SK-N-SH (cell line): ENCODE data around the gene ABCA6. TPM values are rescaled to one million over a fixed set of nuclear protein-coding genes. Genes with fewer than 3 reads are reported as not detected.

ENCODE experiments used
- CTCF ChIA-PET: fragments of 300-600, 350-600 bp; formaldehyde crosslinking; extraction: SDS; loops from one replicate; lab custom pipeline; 2021; lab: Yijun Ruan, JAX
- POLR2A ChIA-PET: fragments of 350-600 bp; sonication (Branson Sonifier 250); formaldehyde crosslinking; extraction: SDS; loops from one replicate; lab custom pipeline; 2020; ENCODE audit warnings: antibody characterized with exemption, inconsistent platforms; lab: Yijun Ruan, JAX
- DNase-seq: peaks from one replicate; pipeline ENCODE4 v3.0.0; 2012
- H2AFZ ChIP-seq: fragments of 200-600 bp; sonication (generic); 2 replicates; pipeline ENCODE4 v1.8.1; 2016; ENCODE audit warnings: antibody characterized with exemption, mild to moderate bottlenecking, low read depth
- H3F3A ChIP-seq: fragments of 200-600 bp; sonication (generic); replicated peaks from 2 replicates; pipeline ENCODE3; 2016; ENCODE audit warnings: antibody characterized with exemption, mild to moderate bottlenecking; ENCODE audit not compliant: insufficient read depth
- H3K27ac ChIP-seq, 2 experiments: fragments of 200-500 bp in 1 of 2; fragments of 200-600 bp in 1 of 2; sonication (Bioruptor generic) in 1 of 2; sonication (generic), shearing (Covaris generic) in 1 of 2; 2 replicates each; pipeline versions ENCODE4 v1.5.1 to v1.6.1; 2014 to 2016; ENCODE audit warnings: low read depth in 2 of 2, inconsistent platforms in 1 of 2, low read length in 1 of 2, mild to moderate bottlenecking in 1 of 2, mixed read lengths in 1 of 2
- H3K27me3 ChIP-seq: fragments of 200-600 bp; sonication (generic), shearing (Covaris generic); 2 replicates; pipeline ENCODE4 v1.6.1; 2016; ENCODE audit warnings: mixed run types; ENCODE audit not compliant: insufficient read depth
- H3K36me3 ChIP-seq, 2 experiments: fragments of 200-500 bp in 1 of 2; fragments of 200-600 bp in 1 of 2; sonication (Bioruptor generic) in 1 of 2; sonication (generic) in 1 of 2; replicated peaks in 1 of 2; 2 replicates each; pipeline versions ENCODE3 to v1.5.1; 2014 to 2016; ENCODE audit warnings: low read length in 1 of 2, mild to moderate bottlenecking in 1 of 2; ENCODE audit not compliant: insufficient read depth in 2 of 2, control insufficient read depth in 1 of 2
- H3K4me1 ChIP-seq, 2 experiments: fragments of 200-500 bp in 1 of 2; fragments of 200-600 bp in 1 of 2; sonication (Bioruptor generic) in 1 of 2; sonication (generic), shearing (Covaris generic) in 1 of 2; 2 replicates each; pipeline versions ENCODE4 v1.5.1 to v1.6.1; 2014 to 2016; ENCODE audit warnings: low read depth in 1 of 2, low read length in 1 of 2, mixed run types in 1 of 2; ENCODE audit not compliant: insufficient read depth in 2 of 2, control insufficient read depth in 1 of 2
- H3K4me2 ChIP-seq: fragments of 200-600 bp; sonication (generic), shearing (Covaris generic); 2 replicates; pipeline ENCODE4 v1.6.1; 2017; ENCODE audit warnings: mixed run types
- H3K4me3 ChIP-seq, 2 experiments: fragments of 200-500 bp in 1 of 2; fragments of 200-600 bp in 1 of 2; sonication (Bioruptor generic) in 1 of 2; sonication (generic), shearing (Covaris generic) in 1 of 2; 2 replicates each; pipeline versions ENCODE4 v1.5.1 to v1.8.1; 2014 to 2016; ENCODE audit warnings: low read depth in 2 of 2, inconsistent platforms in 1 of 2, low read length in 1 of 2, mild to moderate bottlenecking in 1 of 2, mixed read lengths in 1 of 2, moderate library complexity in 1 of 2
- H3K79me2 ChIP-seq: fragments of 200-600 bp; sonication (generic); 2 replicates; pipeline ENCODE4 v1.8.1; 2017; ENCODE audit warnings: mild to moderate bottlenecking; ENCODE audit not compliant: insufficient read depth
- H3K9ac ChIP-seq: fragments of 200-600 bp; sonication (generic); 2 replicates; pipeline ENCODE4 v1.6.1; 2017; ENCODE audit warnings: mixed run types
- H3K9me2 ChIP-seq: fragments of 200-600 bp; sonication (generic); 2 replicates; pipeline ENCODE4 v1.6.1; 2017; ENCODE audit warnings: mixed run types
- H3K9me3 ChIP-seq: fragments of 200-600 bp; sonication (generic); 2 replicates; pipeline ENCODE4 v1.6.1; 2017; ENCODE audit warnings: mixed run types, mild to moderate bottlenecking, moderate library complexity
- H4K20me1 ChIP-seq: fragments of 200-600 bp; sonication (generic); 2 replicates; pipeline ENCODE4 v1.6.1; 2017; ENCODE audit warnings: mild to moderate bottlenecking, mixed run types; ENCODE audit not compliant: insufficient read depth
- CHD2 ChIP-seq: fragments of 150-350 bp; IDR thresholded peaks from 2 replicates; pipeline ENCODE4 v1.6.1; 2018; ENCODE audit warnings: low read length; ENCODE audit not compliant: partially characterized antibody
- ELF1 ChIP-seq: IDR thresholded peaks from 2 replicates; pipeline ENCODE4 v1.4.0; 2012
- FOSL2 ChIP-seq: IDR thresholded peaks from 2 replicates; pipeline ENCODE4 v1.4.0; 2012; ENCODE audit warnings: low read depth, mild to moderate bottlenecking, moderate library complexity, borderline replicate concordance
- FOXJ3 ChIP-seq: sonication (generic); formaldehyde crosslinking; IDR thresholded peaks from 2 replicates; pipeline ENCODE4 v1.5.1; 2020; ENCODE audit warnings: mild to moderate bottlenecking, missing genetic modification reagents
- FOXM1 ChIP-seq: IDR thresholded peaks from 2 replicates; pipeline ENCODE4 v1.4.0; 2012; ENCODE audit warnings: low read depth, mild to moderate bottlenecking
- GABPA ChIP-seq: IDR thresholded peaks from 2 replicates; pipeline ENCODE4 v1.4.0; 2012; ENCODE audit warnings: low read depth, mild to moderate bottlenecking
- JUND ChIP-seq: IDR thresholded peaks from 2 replicates; pipeline ENCODE4 v1.4.0; 2012
- MEF2A ChIP-seq: IDR thresholded peaks from 2 replicates; pipeline ENCODE4 v1.4.0; 2012; ENCODE audit warnings: low read depth, borderline replicate concordance
- MXI1 ChIP-seq: IDR thresholded peaks from 2 replicates; pipeline ENCODE4 v1.6.1; 2012; ENCODE audit warnings: mild to moderate bottlenecking, low read depth, low read length, improper control_type of control experiment
- NRF1 ChIP-seq: IDR thresholded peaks from 2 replicates; pipeline ENCODE4 v1.6.1; 2012; ENCODE audit warnings: low read depth, mild to moderate bottlenecking, low read length
- RCOR1 ChIP-seq: fragments of 150-350 bp; IDR thresholded peaks from 2 replicates; pipeline ENCODE4 v1.6.1; 2017; ENCODE audit warnings: antibody characterized with exemption, low read length
- RFX5 ChIP-seq: IDR thresholded peaks from 2 replicates; pipeline ENCODE4 v1.6.1; 2012; ENCODE audit warnings: mild to moderate bottlenecking, improper control_type of control experiment, low read length
- SMC3 ChIP-seq: IDR thresholded peaks from 2 replicates; pipeline ENCODE4 v1.6.1; 2012; ENCODE audit warnings: low read depth, low read length, improper control_type of control experiment
- TCF12 ChIP-seq: IDR thresholded peaks from 2 replicates; pipeline ENCODE4 v1.4.0; 2012
- YY1 ChIP-seq: IDR thresholded peaks from 2 replicates; pipeline ENCODE4 v1.4.0; 2012; ENCODE audit warnings: low read depth, mild to moderate bottlenecking
- WGBS: methylation state at CpG from one replicate; pipeline ENCODE4 v1.1.6; 2017; ENCODE audit warnings: low lambda C conversion rate; 5-methylcytosine and 5-hydroxymethylcytosine counted together
- polyA plus RNA-seq, 3 experiments: library from polyadenylated mRNA; depleted of rRNA; stranded (reverse); fragments of >200 nt; gene quantifications; 2 replicates each; pipeline ENCODE4 v1.2.3, GENCODE V29; 2012
- TF ChIP-seq, protein P1 (sequence below): IDR thresholded peaks from 2 replicates; pipeline ENCODE4; 2012
- TF ChIP-seq, protein P2 (sequence below): fragments of 150-350 bp; IDR thresholded peaks from 2 replicates; pipeline ENCODE4 v1.6.1; 2017; ENCODE audit warnings: antibody characterized with exemption, low read length, low read depth, borderline replicate concordance
- TF ChIP-seq, protein P3 (sequence below): IDR thresholded peaks from 2 replicates; pipeline ENCODE4 v1.4.0; 2012; ENCODE audit warnings: low read depth
- TF ChIP-seq, protein P4 (sequence below): IDR thresholded peaks from 2 replicates; pipeline ENCODE4 v1.4.0; 2012; ENCODE audit warnings: low read depth, borderline replicate concordance
- TF ChIP-seq, protein P5 (sequence below): IDR thresholded peaks from 2 replicates; pipeline ENCODE4 v1.6.1; 2012; ENCODE audit warnings: mild to moderate bottlenecking, low read depth, low read length, moderate library complexity

The ABCA6 gene
- polyA plus RNA-seq, 1 of the 3 experiments (the other 2 are of a cell fraction): 0.15 TPM

DNA sequence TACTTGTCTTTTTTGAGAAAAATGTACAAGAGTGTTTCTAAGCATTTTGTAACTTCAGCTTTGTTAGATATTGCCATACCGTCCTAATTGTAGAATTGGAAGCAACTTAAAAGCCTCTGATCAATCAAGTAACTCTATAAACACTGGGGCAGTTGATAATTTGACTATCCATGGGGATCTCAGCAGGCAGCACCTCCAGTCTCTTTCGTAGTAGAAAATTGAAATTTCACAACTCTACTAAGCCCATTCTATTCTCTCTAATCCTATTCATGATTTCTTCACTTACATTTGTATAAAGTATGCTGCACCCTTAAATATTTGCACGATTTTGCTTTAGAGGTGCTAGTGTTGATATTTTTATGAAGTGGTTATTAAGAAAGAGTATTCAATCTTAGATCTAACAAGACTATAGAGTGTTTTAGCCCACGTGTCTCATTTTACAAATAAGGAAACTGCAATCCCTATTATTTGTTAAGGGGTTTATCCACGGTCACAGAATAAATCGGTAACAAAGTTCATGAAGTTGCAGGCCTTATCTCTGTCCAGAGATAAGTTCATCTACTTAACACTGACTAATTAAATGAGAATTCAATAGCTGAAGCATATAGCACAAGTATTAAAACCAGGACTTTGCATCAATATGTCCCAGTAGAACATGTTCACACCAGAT, 10.9 kb downstream of the ABCA6 start:
- H3K9me2 ChIP-seq: no peaks in the 10 kb centered on the region
- no peaks in the 10 kb centered on the region for H3K36me3 ChIP-seq
- H3F3A ChIP-seq: no peaks in the 10 kb centered on the region
- POLR2A ChIA-PET: no interaction called here
- CTCF ChIA-PET: no interaction called here
- H3K9ac ChIP-seq: no peak overlapping the region
- no peaks in the 10 kb centered on the region for H3K9me3 ChIP-seq
- 5% methylated on average over 6 of the region's 6 CpGs for WGBS
- H3K4me2 ChIP-seq: no peak overlapping the region
- no peaks in the 10 kb centered on the region for H3K79me2 ChIP-seq
- H4K20me1 ChIP-seq: no peaks in the 10 kb centered on the region
- no peak overlapping the region for H2AFZ ChIP-seq
- H3K27me3 ChIP-seq: no peaks in the 10 kb centered on the region; the same call in 1 of the 2 replicates
- DNase-seq: no peak
- TF ChIP-seq, protein P1, sequence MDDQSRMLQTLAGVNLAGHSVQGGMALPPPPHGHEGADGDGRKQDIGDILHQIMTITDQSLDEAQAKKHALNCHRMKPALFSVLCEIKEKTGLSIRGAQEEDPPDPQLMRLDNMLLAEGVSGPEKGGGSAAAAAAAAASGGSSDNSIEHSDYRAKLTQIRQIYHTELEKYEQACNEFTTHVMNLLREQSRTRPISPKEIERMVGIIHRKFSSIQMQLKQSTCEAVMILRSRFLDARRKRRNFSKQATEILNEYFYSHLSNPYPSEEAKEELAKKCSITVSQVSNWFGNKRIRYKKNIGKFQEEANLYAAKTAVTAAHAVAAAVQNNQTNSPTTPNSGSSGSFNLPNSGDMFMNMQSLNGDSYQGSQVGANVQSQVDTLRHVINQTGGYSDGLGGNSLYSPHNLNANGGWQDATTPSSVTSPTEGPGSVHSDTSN: no peak
- no peak for TF ChIP-seq FOXJ3
- TF ChIP-seq GABPA: no peak
- no peak for TF ChIP-seq RCOR1
- no peak overlapping the region for H3K4me3 ChIP-seq
- H3K4me1 ChIP-seq: no peaks in the 10 kb centered on the region
- no peak overlapping the region for H3K27ac ChIP-seq

DNA sequence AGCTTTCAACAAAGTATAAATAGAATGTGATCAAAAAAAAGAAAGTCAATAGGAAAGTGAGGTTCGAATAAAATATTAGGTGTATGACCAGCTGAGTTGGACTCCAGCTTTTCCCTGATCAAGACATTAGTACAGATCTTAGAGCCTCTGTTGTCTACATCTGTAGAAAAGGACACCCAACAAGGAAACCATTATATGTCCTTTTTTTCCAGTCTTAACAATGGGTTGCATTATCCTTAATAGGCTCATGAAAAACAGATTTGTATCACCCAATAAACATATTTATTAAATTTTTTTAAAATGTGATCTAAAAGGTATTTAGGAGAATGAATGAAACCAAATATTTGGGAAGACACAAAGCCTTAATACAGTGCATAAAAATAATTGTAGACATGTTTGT, 18.1 kb downstream of the ABCA6 start:
- no peak overlapping the region for H3K27ac ChIP-seq
- no peaks in the 10 kb centered on the region for H3K4me1 ChIP-seq
- WGBS: 4% methylated on average over 1 of the region's 1 CpG
- H3K9me3 ChIP-seq: no peaks in the 10 kb centered on the region
- H3K27me3 ChIP-seq: no peaks in the 10 kb centered on the region; the same call in 1 of the 2 replicates
- H3K4me3 ChIP-seq: no peak overlapping the region
- no peak overlapping the region for H3K9ac ChIP-seq
- no peak for TF ChIP-seq FOXJ3
- TF ChIP-seq SMC3: no peak
- TF ChIP-seq MEF2A: no peak
- no peak for TF ChIP-seq MXI1
- TF ChIP-seq NRF1: no peak
- no peak for TF ChIP-seq YY1
- TF ChIP-seq ELF1: no peak
- TF ChIP-seq, protein P2, sequence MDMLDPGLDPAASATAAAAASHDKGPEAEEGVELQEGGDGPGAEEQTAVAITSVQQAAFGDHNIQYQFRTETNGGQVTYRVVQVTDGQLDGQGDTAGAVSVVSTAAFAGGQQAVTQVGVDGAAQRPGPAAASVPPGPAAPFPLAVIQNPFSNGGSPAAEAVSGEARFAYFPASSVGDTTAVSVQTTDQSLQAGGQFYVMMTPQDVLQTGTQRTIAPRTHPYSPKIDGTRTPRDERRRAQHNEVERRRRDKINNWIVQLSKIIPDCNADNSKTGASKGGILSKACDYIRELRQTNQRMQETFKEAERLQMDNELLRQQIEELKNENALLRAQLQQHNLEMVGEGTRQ: no peak
- TF ChIP-seq, protein P1: no peak
- TF ChIP-seq, protein P3, sequence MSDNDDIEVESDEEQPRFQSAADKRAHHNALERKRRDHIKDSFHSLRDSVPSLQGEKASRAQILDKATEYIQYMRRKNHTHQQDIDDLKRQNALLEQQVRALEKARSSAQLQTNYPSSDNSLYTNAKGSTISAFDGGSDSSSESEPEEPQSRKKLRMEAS: no peak
- no peak for TF ChIP-seq TCF12
- TF ChIP-seq FOSL2: no peak
- no peak for TF ChIP-seq JUND
- TF ChIP-seq RFX5: no peak
- TF ChIP-seq CHD2: no peak
- no peak for TF ChIP-seq FOXM1
- TF ChIP-seq, protein P4, sequence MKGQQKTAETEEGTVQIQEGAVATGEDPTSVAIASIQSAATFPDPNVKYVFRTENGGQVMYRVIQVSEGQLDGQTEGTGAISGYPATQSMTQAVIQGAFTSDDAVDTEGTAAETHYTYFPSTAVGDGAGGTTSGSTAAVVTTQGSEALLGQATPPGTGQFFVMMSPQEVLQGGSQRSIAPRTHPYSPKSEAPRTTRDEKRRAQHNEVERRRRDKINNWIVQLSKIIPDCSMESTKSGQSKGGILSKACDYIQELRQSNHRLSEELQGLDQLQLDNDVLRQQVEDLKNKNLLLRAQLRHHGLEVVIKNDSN: no peak
- TF ChIP-seq, protein P5, sequence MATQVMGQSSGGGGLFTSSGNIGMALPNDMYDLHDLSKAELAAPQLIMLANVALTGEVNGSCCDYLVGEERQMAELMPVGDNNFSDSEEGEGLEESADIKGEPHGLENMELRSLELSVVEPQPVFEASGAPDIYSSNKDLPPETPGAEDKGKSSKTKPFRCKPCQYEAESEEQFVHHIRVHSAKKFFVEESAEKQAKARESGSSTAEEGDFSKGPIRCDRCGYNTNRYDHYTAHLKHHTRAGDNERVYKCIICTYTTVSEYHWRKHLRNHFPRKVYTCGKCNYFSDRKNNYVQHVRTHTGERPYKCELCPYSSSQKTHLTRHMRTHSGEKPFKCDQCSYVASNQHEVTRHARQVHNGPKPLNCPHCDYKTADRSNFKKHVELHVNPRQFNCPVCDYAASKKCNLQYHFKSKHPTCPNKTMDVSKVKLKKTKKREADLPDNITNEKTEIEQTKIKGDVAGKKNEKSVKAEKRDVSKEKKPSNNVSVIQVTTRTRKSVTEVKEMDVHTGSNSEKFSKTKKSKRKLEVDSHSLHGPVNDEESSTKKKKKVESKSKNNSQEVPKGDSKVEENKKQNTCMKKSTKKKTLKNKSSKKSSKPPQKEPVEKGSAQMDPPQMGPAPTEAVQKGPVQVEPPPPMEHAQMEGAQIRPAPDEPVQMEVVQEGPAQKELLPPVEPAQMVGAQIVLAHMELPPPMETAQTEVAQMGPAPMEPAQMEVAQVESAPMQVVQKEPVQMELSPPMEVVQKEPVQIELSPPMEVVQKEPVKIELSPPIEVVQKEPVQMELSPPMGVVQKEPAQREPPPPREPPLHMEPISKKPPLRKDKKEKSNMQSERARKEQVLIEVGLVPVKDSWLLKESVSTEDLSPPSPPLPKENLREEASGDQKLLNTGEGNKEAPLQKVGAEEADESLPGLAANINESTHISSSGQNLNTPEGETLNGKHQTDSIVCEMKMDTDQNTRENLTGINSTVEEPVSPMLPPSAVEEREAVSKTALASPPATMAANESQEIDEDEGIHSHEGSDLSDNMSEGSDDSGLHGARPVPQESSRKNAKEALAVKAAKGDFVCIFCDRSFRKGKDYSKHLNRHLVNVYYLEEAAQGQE: no peak
- TF ChIP-seq, all 33 proteins: peak for 0
- no peaks in the 10 kb centered on the region for H3F3A ChIP-seq
- H3K79me2 ChIP-seq: no peaks in the 10 kb centered on the region
- CTCF ChIA-PET: no interaction called here
- H4K20me1 ChIP-seq: no peaks in the 10 kb centered on the region
- no peaks in the 10 kb centered on the region for H3K9me2 ChIP-seq
- no peak overlapping the region for H2AFZ ChIP-seq
- H3K36me3 ChIP-seq: no peaks in the 10 kb centered on the region
- POLR2A ChIA-PET: no interaction called here
- no peak overlapping the region for H3K4me2 ChIP-seq
- DNase-seq: no peak
